Epithelial cell of proximal tubule (primary cell): ENCODE data around the gene GIMAP1. TPM values are rescaled to one million over a fixed set of nuclear protein-coding genes. Genes with fewer than 3 reads are reported as not detected.
A peak's percentile ranks its signal among the peaks of the same experiment; 100 is the strongest.

Experiments
- DNase-seq: peaks from one replicate; pipeline ENCODE4 v3.0.0-alpha.2; 2011; ENCODE audit warnings: low read depth
- H3K4me3 ChIP-seq: 2 replicates; pipeline ENCODE4 v1.5.1; 2011; ENCODE audit warnings: low read depth, mild to moderate bottlenecking, low read length
- total RNA-seq: library from RNA; depleted of rRNA; stranded (reverse); fragments of >200 nt; gene quantifications from 2 replicates; pipeline ENCODE4 v1.2.3, GENCODE V29; 2015
- TF ChIP-seq, protein P1 (sequence below): conservative IDR thresholded peaks from 2 replicates; pipeline ENCODE4 v1.5.1; 2012; ENCODE audit warnings: low read depth, mild to moderate bottlenecking, low read length

GIMAP1 gene
- total RNA-seq, 1 donor from 2014 or later = not detected

DNA sequence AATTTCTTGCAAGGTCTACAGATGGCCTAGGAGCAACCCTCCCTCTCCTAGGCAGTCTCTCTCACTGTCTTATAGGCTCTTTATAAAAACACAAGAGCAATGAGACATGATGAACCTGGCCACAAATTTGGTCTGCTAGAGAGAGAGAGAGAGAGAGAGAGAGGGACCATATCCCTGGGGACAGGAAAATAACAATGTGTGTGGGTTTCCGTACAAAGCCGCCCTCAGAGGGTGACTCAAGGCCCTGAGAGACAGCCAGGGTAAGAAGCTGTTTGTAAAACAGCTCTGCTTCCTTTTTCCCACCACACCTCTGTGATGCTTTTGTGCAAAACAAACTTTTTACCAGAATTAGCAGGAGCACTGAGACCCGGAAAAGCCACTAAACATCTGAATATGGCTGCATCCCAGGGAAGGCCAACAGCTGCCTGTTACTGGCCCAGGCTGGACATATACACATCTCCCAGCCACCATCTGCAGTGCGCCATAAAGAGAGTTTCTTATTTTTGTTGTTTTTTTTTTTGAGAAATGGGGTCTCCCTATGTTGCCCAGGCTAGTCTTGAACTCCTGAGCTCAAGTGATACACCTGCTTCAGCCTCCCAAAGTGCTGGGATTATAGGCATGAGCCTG, 39.2 kb downstream of the GIMAP1 start:
- DNase-seq = no peak
- TF ChIP-seq, protein P1, sequence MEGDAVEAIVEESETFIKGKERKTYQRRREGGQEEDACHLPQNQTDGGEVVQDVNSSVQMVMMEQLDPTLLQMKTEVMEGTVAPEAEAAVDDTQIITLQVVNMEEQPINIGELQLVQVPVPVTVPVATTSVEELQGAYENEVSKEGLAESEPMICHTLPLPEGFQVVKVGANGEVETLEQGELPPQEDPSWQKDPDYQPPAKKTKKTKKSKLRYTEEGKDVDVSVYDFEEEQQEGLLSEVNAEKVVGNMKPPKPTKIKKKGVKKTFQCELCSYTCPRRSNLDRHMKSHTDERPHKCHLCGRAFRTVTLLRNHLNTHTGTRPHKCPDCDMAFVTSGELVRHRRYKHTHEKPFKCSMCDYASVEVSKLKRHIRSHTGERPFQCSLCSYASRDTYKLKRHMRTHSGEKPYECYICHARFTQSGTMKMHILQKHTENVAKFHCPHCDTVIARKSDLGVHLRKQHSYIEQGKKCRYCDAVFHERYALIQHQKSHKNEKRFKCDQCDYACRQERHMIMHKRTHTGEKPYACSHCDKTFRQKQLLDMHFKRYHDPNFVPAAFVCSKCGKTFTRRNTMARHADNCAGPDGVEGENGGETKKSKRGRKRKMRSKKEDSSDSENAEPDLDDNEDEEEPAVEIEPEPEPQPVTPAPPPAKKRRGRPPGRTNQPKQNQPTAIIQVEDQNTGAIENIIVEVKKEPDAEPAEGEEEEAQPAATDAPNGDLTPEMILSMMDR = no peak
- no peak overlapping the region for H3K4me3 ChIP-seq

DNA sequence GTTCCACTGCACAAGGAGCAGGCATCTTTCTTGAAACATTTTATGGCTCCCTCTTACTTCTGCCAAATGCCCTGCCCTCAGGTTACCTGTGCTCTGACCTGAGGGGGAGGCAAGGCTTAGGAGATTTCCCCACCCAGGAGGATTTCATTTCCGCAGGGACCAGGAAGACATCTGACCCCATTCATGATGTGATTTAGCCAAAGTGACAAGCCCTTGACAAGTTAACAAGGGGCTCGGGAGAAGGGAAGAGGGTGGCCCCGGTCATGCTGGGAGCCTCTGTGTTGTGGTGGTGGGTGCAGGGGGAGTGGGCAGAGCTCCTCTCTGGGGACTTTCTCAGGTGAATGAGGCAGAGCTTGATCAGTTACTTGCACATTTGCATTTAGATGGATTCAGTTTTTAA, 39.8 kb downstream of the GIMAP1 start:
- H3K4me3 ChIP-seq = no peak overlapping the region
- DNase-seq = no peak
- TF ChIP-seq, protein P1 = no peak

DNA sequence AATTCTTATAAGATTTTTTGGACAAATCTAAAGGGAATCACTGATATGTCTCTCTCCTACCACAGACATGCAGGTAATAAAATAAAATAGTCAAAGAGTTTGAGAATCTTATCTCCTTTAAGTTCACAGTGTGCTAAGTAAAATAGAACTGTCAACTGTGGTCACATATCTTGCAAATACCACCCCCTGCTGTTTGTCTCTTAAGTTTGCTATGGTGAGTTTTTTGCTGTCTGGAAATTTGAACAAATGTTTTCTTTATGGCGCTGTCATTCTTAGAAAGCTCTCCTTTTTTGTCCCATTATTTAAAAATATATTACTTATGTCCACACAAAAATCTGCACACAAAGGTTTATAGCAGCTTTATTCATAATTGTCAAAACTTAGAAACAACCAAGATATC, 40.4 kb downstream of the GIMAP1 start:
- TF ChIP-seq, protein P1 = peak; percentile 58
- H3K4me3 ChIP-seq = no peak overlapping the region
- no peak for DNase-seq

DNA sequence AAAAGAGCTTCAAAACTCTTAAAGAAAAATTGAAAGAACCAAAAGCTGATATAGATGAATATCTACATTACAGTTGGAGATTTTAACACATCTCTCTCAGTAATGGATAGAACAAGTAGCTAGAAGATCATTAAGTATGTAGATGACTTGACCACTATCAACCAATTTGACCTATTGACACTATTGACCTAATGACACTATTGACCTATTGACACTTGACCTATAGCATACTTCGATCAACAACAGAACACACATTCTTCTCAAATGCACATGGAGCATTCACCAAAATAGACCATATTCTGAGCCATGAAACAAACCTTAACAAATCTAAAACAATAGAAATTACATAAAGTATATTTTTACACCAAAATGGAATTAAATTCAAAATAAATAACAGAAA, 43.1 kb downstream of the GIMAP1 start:
- DNase-seq = no peak
- H3K4me3 ChIP-seq = no peak overlapping the region
- TF ChIP-seq, protein P1 = no peak

DNA sequence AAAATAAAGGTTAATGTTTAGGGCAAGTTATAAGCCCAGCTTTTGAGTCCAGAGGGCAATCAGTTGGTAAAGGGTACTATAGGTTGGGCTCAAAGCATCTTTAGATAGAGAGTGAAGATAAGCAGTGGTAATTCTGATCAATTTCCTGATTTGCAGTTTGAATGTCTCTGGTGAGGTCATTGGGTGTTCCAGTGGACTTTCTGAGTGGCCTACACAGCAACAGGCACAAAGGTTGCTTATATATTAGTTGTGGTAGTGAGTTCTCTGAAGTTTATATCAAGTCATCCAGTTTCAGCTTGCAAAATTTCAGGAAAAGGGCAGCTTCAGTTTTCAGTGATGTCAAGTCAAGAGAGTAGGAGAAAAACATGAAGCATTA, 49.9 kb downstream of the GIMAP1 start:
- DNase-seq = no peak
- H3K4me3 ChIP-seq = no peak overlapping the region
- TF ChIP-seq, protein P1 = no peak

DNA sequence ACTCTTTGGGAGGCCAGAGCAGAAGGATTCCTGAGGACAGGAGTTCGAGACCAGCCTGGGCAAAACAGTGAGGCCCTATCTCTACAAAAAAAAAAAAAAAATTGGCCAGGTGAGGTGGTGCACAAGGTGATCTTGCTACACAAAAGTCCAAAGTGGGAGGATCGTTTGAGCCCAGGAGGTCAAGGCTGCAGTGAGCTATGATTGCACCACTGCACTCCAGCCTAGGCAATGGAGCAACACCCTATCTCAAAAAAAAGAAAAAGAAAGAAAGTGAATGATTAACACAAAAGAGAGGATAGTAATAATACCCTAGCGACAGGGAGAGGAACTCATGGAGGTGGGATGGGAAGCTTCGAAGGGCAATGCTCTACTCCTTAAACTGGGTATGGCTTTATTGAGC, 53.4 kb downstream of the GIMAP1 start:
- TF ChIP-seq, protein P1 = no peak
- no peak for DNase-seq
- no peak overlapping the region for H3K4me3 ChIP-seq

Other genes with a start within 250 kb of the GIMAP1 start
- not detected in 2 replicates for gene GIMAP7, start 201.7 kb upstream of the GIMAP1 start, total RNA-seq
- not detected in 2 replicates for gene GIMAP4, start 149.2 kb upstream of the GIMAP1 start, total RNA-seq
- gene GIMAP6, start 84.2 kb upstream of the GIMAP1 start, total RNA-seq = not detected in 2 replicates
- 0.07 TPM in 1 of 2 replicates, not detected in the other for gene GIMAP2, start 30.9 kb upstream of the GIMAP1 start, total RNA-seq
- gene GIMAP5, start 20.8 kb downstream of the GIMAP1 start, total RNA-seq = not detected in 2 replicates
- 1.7 TPM in 1 of 2 replicates, not detected in the other for gene TMEM176B, start 83.8 kb downstream of the GIMAP1 start, total RNA-seq
- 12.4 TPM in 1 of 2 replicates, not detected in the other for gene TMEM176A, start 84.2 kb downstream of the GIMAP1 start, total RNA-seq
- gene AOC1, start 135.9 kb downstream of the GIMAP1 start, total RNA-seq = 2.8 TPM in 1 of 2 replicates, not detected in the other